GM06990 (cell line): Measurements from ENCODE around the gene FBXL13.
"Not testable (repeated sequence)": the region's sequence is repeated elsewhere in the genome, so short reads cannot be mapped to it uniquely, and the experiment has no call there.

ENCODE experiments used
- DNase-seq: peaks from one replicate; pipeline ENCODE4 v3.0.0-alpha.2; 2011; ENCODE audit not compliant: insufficient read length; ENCODE audit errors: extremely low read depth
- H3K27me3 ChIP-seq: replicated peaks from 2 replicates; pipeline ENCODE4 v1.6.0; 2011; ENCODE audit warnings: low read length; ENCODE audit not compliant: control insufficient read depth, insufficient read depth
- H3K36me3 ChIP-seq: 2 replicates; pipeline ENCODE4 v1.5.1; 2011; ENCODE audit warnings: low read length; ENCODE audit not compliant: control insufficient read depth, insufficient read depth
- H3K4me3 ChIP-seq: replicated peaks from 2 replicates; pipeline ENCODE4 v1.5.1; 2011; ENCODE audit warnings: low read depth, mild to moderate bottlenecking, control low read depth, low read length
- CTCF ChIP-seq: IDR thresholded peaks from 2 replicates; pipeline ENCODE4 v1.5.1; 2011; ENCODE audit warnings: low read length, control low read depth, mild to moderate bottlenecking, inconsistent platforms; ENCODE audit not compliant: insufficient read depth, poor library complexity, severe bottlenecking

FBXL13 gene

GRCh38 chr7:103093429-103093828, 18.8 kb upstream of the FBXL13 start:
- H3K4me3 ChIP-seq, result no peak overlapping the region
- H3K27me3 ChIP-seq, result no peaks in the 10 kb centered on the region
- DNase-seq, result no peak
- H3K36me3 ChIP-seq, result peaks cover 4% of the 10 kb centered on the region
- TF ChIP-seq CTCF, result no peak

GRCh38 chr7:103092321-103092720, 17.7 kb upstream of the FBXL13 start:
- H3K27me3 ChIP-seq, H3K4me3 ChIP-seq, H3K36me3 ChIP-seq, DNase-seq: not testable (repeated sequence)

GRCh38 chr7:103083210-103083609, 8.6 kb upstream of the FBXL13 start:
- H3K36me3 ChIP-seq, result peaks cover 3% of the 10 kb centered on the region
- no peaks in the 10 kb centered on the region for H3K27me3 ChIP-seq
- DNase-seq, result no peak
- no peak for TF ChIP-seq CTCF
- H3K4me3 ChIP-seq, result no peak overlapping the region

GRCh38 chr7:103082497-103082896, 7.9 kb upstream of the FBXL13 start:
- Histone ChIP-seq H3K4me3 (no peak overlapping the region), H3K27me3 (no peaks in the 10 kb centered on the region), H3K36me3 (peaks cover 3% of the 10 kb centered on the region)
- no peak for DNase-seq
- TF ChIP-seq CTCF, result no peak

- H3K4me3 ChIP-seq, result no peak overlapping the region
- no peak for TF ChIP-seq CTCF
- DNase-seq, result no peak
Measured at GRCh38 chr7:103080923-103081322, 6.3 kb upstream of the FBXL13 start.

GRCh38 chr7:103079836-103080235, 5.2 kb upstream of the FBXL13 start:
- Histone ChIP-seq H3K4me3 (no peak overlapping the region), H3K36me3 (no peaks in the 10 kb centered on the region; the same call in 1 of the 2 replicates), H3K27me3 (no peaks in the 10 kb centered on the region)
- DNase-seq, result no peak
- no peak for TF ChIP-seq CTCF

More at GRCh38 chr7:103080923-103081322, 6.3 kb upstream of the FBXL13 start:
- H3K36me3 ChIP-seq, result peaks cover 3% of the 10 kb centered on the region
- no peaks in the 10 kb centered on the region for H3K27me3 ChIP-seq

- not testable (repeated sequence) for H3K27me3 ChIP-seq, H3K4me3 ChIP-seq, DNase-seq, H3K36me3 ChIP-seq
Measured at GRCh38 chr7:103078226-103078625, 3.6 kb upstream of the FBXL13 start.
